ENCODE measurements around the gene IQSEC3.
"Not testable (repeated sequence)": the region's sequence is repeated elsewhere in the genome, so short reads cannot be mapped to it uniquely, and the experiment has no call there.

IQSEC3 gene

DNA sequence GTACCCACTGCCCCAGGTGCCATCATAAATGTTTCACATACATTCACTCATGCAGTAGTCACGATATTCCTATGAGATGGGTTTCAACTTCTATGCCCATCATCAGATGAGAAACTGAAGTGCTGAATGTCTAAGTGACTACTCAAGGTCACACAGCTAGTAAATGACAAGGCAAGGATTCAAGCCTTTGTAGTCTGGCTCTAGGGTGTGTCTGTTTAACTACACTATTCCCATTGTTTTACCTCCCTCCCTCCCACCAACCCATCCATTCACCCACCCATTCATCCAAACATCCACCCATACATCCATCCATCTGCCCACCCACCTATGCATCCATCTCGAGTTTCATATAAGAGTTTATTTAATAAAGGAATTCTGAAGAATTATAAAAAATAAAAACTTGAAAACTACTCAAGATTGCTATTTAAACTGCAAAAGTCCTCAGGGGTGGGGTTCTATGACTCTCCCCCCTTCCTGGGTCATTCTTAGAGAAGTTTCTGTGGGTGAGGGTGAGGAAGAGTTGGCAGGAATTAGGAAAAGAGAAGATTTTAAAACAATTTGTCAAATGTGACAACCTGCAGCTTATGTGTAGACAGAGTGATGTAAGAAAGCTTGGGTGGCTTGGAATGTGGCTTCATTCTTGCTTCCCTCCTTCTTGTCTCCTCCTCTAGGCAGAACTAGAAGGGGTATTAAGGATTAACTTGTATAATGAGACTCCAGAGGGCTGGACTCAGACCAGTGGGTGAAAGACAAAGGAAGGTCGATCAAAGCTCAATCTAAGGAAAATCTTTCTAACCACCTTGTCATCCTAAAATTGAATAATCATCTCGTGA is 13.4 kb upstream of the IQSEC3 start:
- DNase-seq (ENCODE audit: low read depth in 2 of 3, low spot score in 2 of 3): not testable (repeated sequence)

DNA sequence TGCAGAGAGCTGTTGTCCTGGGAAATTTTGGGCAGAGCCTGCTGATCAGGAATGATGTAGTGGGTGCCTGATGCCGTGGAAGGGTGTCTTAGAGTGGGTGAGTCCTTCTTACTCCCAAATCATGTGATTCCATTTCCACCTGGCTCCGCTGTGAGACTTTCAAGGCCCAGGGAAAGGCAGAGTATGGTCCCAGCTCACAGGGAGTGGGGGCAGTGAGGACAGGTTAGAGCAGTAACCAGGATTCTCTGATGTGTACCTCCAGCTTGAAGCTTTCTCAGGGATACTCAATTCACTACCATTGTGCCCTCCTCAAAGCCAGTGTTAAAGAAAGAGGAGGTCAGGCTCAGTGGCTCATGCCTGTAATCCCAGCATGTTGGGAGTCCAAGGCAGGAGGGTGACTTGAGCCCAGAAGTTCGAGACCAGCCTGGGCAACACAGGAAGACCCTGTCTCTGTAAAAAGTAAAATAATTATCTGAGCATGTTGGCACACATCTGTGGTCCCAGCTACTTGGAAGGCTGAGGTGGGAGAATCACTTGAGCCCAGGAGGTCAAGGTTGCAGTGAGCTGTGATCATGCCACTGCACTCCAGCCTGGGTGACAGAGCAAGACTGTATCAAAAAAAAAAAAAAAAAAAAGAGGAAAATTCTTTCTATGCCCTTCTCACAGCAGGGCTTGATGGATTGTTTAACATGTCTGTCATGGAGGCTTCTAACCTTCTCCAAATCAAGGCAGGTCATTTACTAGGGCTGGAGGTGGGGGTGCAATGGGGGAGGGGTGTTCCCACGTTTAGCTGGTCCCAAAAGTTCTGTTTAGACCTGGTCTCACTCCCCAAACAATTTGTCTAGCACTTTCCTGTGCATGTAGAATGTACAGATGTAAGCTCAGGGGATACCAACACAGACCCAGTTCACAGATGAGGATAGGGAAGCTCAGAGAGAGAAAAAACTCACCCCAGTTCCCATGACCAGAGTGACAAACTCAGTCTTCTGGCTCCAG is 12.5 kb upstream of the IQSEC3 start:
- DNase-seq (ENCODE audit: low read depth in 2 of 3, low spot score in 2 of 3): no peak

- DNase-seq (ENCODE audit: low read depth in 2 of 3, low spot score in 2 of 3): no peak
These were observed 11.6 kb upstream of the IQSEC3 start for GRCh38 chr12:54750-55535.

GRCh38 chr12:56683-57346 is 9.8 kb upstream of the IQSEC3 start:
- no peak for DNase-seq (ENCODE audit: low read depth in 2 of 3, low spot score in 2 of 3)

GRCh38 chr12:57539-57938 is 9.0 kb upstream of the IQSEC3 start:
- DNase-seq (ENCODE audit: low read depth in 2 of 3, low spot score in 2 of 3): no peak

DNA sequence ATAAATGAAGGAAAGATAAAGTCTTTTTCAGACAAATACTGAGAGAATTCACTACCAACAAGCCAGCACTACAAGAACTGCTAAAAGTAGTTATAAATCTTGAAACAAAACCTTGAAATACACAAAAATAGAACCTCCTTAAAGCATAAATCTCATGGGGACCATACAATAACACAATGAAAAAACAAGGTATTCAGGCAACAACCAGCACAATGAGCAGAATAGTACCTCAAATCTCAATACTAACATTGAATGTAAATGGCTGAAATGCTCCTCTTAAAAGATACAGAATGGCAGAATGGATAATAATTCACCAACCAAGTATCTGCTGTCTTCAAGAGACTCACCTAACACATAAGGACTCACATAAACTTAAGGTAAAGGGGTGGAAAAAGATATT is 7.7 kb upstream of the IQSEC3 start:
- no peak for DNase-seq (ENCODE audit: low read depth in 2 of 3, low spot score in 2 of 3)

- not testable (repeated sequence) for DNase-seq (ENCODE audit: low read depth in 2 of 3, low spot score in 2 of 3)
These were observed 4.7 kb upstream of the IQSEC3 start for GRCh38 chr12:61845-62244.

DNA sequence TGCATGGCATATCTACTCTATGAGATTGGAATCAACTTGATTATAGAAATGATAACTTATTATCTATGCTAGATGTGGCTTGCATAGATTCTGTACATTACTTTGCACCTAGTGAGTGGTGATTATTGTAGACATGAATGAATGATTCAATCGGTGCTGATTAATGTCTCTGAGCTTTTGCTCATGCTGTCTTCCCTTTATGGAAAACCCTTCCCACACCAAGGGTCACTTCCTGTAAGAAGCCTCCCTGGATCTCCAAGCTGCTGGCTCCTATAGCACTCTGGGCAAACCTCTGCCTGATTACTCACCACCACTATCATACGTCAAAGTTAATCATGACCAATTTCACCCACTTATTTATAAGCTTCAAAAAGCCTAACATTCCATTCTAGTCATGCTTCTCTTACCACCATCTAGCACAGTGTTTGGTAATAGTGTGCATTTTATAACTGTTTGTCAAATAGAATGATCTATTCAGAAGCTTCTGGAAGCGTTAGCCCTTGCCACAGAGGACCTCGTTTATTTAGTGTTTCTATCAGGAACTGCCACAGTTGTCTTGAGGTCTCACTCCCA is 990 bp upstream of the IQSEC3 start:
- DNase-seq (ENCODE audit: low read depth in 2 of 3, low spot score in 2 of 3): not testable (repeated sequence)

DNA sequence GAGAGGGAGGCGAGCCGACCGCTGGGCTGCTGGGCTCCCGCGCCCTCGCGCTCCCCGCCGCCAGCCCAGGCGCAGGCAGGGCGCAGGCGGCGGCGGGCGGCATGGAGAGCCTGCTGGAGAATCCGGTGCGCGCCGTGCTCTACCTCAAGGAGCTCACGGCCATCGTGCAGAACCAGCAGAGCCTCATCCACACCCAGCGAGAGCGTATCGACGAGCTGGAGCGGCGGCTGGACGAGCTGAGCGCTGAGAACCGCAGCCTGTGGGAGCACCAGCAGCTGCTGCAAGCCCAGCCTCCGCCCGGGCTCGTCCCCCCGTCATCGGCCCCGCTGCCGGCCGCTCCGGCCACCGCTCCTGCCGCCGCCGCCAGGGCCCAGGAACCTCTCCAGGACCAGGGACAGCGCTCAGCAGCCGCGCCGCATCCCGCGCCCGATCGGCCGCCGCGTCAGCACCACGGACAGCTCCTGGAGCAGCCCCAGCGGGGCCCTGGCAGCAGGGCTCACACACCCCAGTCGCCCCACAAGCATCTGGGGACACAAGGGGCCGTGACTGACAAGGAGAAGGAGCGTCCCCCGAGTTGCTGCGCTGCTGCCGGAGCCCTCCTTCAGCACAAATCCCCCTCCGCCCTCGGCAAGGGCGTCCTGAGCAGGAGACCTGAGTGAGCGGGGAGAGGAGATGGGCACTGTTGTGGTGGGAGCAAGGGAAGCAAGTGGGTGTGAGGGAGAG is 376 bp downstream of the IQSEC3 start:
- DNase-seq (ENCODE audit: low read depth in 2 of 3, low spot score in 2 of 3): not testable (repeated sequence)

DNA sequence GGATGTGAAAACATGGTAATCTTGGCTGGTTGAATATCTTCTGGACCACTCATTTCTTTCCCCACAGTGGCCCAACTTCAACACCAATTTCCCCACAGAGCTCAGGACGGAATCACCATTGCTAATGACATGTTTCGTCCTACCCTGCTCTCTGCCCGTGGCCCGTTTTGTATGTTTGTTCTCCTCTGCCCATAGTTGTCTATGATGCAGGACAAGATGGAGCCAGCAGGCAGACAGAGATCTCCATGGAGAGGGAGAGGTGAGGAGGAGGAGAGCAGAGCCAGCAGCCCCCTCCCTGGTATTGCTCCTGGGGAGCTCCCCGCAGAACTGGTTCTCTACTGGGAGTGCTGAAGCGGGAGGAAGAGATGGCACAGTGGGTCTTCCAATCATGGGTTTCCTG is 3.1 kb downstream of the IQSEC3 start:
- not testable (repeated sequence) for DNase-seq (ENCODE audit: low read depth in 2 of 3, low spot score in 2 of 3)

DNA sequence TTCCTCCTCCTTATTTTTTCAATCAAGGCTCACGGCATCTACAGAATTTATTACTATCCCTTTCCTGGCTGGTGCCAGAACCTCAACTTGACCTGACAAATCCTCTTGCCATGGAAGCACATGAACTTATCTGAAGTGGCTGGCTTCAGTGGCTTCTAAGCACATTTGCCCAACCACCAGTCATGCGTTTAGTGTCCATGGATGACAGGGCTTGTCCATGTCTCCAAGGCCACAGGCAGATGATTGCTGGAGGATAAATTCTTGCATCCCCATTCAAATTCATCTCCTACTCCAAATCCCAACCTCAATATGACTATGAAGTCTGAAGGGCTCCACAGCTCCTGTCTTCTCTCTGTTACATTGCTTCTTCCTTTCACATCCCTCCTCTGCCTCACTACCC is 4.0 kb downstream of the IQSEC3 start:
- not testable (repeated sequence) for DNase-seq (ENCODE audit: low read depth in 2 of 3, low spot score in 2 of 3)

DNA sequence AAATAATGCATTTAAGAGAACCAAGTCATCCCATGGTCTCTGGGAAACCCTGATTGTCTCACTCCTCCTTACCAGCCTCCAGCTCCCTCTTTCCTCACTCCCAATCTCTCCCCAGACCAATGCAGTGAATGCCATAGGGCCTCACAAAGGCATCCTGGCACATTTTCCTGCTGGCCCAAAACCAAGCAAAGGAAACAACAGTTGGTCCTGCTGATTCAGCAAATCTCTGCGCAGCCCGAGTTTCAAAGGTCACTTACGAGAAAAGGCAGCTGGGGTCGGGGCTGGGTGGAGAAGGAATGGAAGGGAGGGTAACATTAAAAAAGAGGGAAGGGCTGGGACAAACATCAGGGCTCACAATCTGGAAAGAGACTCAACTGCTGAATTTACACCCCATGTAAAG is 5.5 kb downstream of the IQSEC3 start:
- not testable (repeated sequence) for DNase-seq (ENCODE audit: low read depth in 2 of 3, low spot score in 2 of 3)

GRCh38 chr12:74420-75190 is 8.0 kb downstream of the IQSEC3 start:
- not testable (repeated sequence) for DNase-seq (ENCODE audit: low read depth in 2 of 3, low spot score in 2 of 3)

DNA sequence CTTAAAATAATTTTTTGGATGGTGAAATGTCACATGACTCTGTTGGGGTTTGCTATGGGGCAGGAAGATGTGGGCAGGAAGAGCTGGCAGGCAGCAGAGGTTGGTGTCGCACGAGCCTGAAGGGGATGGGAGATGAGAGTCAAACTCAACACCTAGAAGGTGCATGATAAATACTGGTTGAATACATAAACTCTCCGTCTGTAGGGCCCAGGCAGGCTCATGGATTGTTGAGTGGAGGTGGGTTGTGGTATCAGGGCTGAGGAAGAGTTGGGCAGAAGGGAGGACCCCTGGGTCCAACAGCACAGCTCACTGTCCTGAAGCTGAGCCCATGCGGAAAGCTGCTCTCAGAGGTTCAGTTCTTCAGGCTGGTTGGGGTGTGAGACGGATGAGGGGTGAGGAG is 9.0 kb downstream of the IQSEC3 start:
- DNase-seq (ENCODE audit: low read depth in 2 of 3, low spot score in 2 of 3): not testable (repeated sequence)

- DNase-seq (ENCODE audit: low read depth in 2 of 3, low spot score in 2 of 3): not testable (repeated sequence)
These were observed 9.5 kb downstream of the IQSEC3 start for GRCh38 chr12:76102-76501.

DNA sequence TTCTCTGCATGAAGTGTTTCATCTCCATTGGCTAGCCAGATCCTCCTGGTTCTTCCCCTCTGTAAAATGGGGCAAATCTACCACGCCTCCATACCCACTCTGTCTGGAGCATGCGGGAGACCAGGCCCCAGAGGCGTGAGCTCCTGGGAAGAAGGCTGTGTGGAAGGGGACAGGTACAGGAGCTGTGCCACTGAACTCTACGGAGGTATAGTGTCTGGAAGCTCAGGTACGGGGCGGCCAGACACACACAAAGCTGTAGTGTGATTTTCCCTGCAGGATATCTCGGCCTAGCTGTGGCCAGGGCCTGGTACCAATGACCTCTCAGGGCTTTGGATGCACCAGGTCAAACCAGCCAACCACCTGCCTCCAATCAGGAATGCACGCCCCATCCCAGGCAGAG is 10.0 kb downstream of the IQSEC3 start:
- not testable (repeated sequence) for DNase-seq (ENCODE audit: low read depth in 2 of 3, low spot score in 2 of 3)

DNA sequence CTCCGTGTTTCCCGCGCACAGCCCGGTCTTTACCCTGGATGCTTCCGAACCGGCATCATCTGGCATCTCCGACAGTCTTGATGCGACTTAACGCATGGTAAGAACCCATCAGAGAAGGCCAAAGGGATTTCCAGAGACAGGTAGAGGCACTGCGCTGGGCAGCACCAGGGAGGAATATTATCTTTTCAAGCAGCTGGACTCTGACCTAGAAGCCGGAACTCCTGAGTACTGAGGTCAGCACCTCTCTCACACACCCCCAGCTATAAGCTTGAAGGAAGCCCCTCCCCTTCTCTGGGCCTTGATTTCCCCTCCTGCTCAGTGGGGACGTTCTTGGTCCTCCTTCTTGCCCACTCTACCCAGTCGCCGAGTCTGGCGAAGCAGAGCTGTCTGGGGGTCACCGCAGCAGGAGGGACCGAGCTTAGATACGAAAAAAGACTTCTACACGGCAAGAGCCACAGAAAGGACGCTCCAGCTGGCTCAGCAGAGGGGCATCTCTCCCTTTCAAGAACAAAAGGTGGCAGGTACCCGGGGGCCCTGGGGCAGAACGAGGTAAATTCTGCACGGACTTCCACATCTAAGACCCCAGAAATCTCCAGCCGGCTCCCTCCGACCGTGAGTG is 10.6 kb downstream of the IQSEC3 start:
- not testable (repeated sequence) for DNase-seq (ENCODE audit: low read depth in 2 of 3, low spot score in 2 of 3)

DNA sequence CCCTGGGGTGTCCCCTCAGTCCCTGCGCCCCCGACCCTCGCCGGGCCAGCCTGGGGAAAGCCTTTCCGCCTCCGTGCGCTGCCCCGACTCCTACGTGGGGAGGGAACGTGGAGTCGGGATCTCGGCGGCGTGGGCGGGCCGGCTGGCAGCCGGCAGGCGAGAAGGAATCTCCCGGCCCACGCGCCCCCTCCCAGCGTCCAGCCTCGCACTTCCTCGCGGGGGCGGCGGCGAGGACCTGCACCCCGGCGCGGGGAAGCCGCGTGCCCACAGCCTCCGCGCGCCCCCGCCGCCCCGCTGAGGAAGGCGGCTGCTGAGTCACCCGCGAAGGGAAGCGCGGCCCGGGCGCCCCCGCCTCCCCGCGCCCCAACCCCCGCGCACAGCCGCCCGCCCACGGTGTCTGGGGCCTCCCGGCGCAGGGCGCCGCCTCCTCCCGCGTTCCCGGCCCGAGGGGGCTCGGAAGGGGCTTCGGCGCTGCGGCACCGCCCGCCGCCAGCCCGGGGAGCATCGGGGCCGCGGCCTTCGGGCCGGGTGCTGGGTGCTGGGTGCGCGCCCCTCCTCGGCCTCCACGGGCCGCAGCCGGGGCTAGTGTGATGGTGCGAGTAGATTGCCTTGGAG is 11.3 kb downstream of the IQSEC3 start:
- not testable (repeated sequence) for DNase-seq (ENCODE audit: low read depth in 2 of 3, low spot score in 2 of 3)

Data from activated CD8-positive, alpha-beta memory T cell treated with anti-CD3 and anti-CD28 coated beads for 48 hours (primary cell).